Activated gamma-delta T cell treated with Interleukin-2 at 50 U/mL for 16 hours (primary cell): ENCODE measurements around the gene MSX2.
"Not testable (repeated sequence)": the region's sequence is repeated elsewhere in the genome, so short reads cannot be mapped to it uniquely, and the experiment has no call there.

Experiments used
- DNase-seq: peaks from one replicate; pipeline ENCODE4 v3.0.0-alpha.2; 2020

The MSX2 gene

DNA sequence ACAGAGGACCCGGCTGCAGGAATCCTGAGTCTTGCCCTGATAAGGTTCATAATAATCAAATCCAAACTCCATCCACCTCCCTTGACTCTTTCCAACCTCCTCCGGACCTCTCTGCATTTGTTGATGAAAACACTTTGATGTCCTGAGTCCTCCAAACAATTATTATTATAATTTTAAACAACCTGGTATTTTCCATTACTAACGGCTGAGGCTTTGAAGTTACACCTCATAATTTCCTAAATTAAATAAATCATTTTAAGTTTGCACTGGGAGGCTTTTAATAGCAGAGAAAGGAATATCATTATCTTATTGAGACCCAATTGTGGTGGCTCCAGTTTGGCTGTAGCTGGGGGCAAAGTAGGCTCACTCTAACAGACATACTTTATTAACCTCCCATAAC lies 9.5 kb downstream of the MSX2 start:
- DNase-seq, result no peak

DNA sequence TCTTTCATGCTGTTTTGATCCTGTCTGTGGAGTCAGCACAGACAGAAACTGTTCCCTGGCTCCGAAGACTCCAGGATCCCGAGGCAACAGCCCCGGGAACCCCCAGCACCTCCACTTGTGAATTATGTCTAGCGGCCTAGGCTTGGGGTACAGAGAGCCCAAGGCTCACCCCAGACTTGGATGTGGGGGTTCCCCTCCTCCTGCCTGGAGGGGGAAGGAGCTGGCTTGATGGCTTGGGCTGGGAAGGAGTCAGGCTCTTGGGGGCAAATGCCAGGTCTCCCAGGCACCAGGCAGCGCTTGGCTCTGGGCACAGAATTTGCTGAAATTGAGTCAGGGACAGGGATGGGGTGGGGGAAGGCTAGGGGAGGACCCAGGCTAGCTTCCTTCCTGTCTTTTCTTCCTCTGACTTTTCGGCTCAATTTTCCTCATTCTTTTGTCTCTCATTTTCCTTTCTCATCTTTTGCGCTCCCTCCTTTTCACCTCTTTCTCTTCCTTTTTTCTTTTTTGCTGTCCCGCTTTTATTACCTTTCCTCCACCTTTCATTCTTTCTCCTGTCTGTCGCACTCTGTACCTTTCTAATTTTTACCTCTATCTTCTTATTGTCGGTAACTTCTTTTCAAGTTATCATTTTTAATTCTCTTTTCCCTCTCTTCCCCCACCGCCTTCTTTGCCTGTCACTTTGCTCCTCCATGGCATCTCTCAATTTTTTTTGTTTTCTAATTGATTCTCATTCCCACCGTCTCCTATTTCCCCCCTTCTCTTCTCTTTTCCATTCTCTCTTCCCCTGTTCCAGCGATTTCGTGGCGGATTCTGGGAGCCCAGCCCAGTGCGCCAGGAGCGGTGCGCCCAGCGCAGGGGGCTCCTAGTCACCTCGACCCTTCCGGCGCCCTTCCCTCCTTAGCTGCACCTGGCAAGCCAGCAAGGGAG lies 10.5 kb downstream of the MSX2 start:
- DNase-seq, result no peak

DNA sequence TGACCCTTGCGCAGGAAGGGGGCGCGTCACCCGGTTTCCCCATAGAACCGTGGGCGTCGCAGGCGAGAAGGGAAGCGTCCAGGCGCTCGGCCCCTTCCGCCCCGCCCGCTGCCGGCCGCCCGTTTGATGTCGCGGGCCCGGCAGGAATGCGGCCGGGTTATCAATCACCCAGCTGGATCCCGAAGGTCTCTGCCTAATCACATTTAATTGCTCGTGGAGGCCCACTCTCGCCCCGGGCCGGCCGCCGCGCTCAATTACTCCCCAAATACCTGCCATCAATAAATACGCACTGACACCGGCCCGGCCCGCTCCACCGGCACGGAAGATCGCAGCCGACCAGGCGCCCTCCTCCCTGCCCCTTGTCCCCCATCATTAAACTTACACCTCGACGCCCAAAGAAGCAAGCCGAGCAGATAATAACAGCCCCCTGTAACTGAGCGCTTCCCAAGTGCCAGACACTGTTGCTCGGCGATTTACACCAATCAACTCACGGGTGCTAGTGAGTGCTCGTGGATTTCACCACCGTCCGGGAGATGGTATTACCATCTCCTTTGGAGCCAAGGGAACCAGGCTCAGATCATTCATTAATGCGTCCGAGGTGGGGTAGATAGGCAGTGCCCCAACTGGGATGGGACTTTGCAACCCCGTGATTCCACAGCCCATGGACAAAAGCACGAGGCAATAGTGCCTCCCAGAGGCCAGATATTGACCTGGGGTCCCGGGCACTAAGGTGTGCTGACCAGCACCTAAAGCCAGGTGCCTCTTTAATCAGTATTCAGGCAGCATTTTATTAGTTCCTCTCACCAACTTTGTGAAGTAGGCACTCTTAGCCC lies 11.3 kb downstream of the MSX2 start:
- no peak for DNase-seq

DNA sequence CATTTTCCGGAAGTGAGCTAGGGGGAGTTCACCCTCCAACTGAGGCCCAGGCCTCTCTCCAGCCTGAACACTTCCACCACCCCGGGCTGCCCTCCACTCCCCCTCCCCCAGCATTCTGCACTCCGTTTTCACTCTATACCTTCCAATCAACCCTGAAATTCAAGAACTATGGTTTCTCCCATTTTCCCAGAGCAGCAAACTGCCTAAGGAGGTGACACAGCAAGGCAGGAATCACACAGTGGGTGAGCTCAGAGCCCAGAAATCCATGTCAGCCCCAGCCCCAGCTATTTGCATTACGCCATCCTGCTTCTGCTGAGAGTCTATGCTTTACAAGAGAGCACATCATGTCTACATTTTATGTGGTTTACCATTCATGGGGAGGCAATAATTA lies 11.9 kb downstream of the MSX2 start:
- no peak for DNase-seq

DNA sequence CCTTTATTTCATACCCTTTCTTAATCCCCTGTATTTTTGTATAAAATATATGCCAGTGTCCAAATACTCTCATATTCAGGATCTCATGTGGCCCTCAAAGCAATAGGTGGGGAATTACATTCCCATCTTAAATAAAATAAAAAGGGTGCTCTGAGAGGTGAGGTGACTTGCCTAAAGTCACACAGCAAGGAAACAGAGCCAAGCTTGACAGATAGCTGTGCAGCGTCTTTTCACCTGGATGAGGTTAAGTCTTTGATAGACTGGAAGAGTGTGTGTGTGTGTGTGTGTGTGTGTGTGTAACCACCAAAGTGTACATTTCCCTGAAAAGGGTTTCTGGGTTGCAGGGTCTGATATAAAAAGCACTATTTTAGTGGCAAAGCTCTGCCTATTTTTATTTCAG lies 12.4 kb downstream of the MSX2 start:
- DNase-seq, result no peak

DNA sequence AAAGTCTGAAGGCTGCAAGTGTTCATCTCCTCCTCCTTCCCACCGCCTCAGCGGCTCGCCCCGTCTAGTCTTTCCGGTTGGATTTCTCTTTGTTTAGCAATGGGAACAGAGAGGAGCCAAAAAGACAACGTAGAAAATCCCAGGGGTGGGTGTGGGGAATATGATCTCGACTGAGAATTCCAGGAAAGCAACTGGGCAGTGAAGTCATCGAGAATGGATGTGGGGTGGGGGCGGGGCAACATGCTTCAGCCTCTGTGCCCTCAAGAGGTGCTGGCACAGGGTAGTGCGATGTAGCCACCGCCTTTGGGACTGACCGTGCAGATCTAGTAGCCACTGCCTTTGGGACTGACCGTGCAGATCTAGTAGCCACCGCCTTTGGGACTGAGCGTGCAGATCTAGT lies 12.9 kb downstream of the MSX2 start:
- no peak for DNase-seq

DNA sequence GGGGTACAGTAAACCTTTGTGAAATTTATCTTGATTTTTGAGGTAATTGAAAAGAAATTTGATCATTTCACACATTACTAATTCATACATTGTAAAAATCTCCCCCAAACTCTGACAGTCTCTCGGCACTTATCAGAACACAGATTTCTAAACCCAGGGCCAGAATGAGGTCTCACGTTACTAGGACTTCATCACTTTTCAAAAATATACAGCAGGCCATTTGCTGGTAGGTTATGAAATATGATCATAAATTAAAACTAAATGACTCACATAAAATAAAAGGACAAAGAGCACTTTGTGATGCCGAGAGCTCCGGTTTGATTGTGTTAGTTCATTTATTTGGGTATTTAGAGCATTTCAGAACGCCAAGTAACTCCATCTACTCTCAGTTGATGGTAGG lies 17.0 kb downstream of the MSX2 start:
- DNase-seq, result no peak

DNA sequence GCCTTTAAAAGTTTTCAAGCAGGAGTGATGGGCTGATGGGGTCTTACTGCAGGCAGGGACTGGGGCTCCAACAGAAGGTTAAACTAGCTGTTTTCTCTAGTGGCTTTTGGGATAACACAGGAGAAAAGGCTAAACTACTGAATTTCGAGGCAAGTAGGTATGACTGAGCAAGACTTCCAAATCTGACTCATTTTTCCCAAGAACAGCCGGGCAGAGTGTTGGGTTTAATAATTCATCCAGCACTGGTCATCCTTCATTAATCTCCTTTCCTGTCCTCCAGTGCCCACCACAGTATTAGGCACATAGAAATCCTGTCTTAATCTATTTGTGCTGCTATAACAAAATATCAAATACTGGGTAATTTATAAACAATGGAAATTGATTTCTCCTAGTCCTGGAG lies 20.5 kb downstream of the MSX2 start:
- DNase-seq, result no peak

DNA sequence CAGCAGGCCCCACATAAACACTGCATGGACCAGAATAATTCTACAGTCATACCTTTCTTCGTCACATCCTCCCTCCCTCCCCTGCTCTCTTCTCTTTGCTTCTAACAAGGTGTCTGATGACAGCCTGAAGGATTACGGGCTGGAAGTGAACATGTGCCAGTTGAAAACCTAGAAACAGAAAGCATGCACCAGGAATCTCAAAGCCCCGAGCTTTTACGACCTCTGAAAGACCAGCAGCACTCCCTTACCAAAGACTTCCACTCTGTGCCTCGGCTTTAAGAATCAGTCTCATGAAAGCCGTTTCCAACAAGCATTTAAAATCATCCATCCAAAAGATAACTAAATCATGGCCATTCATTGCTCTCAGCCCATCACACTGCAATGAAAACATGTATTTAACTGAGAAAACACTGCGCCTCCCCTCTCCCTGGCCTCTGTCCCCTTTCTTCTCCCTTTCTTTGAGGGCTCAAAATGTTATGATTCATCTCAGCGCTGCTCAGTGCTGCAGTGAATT lies 21.3 kb downstream of the MSX2 start:
- no peak for DNase-seq

DNA sequence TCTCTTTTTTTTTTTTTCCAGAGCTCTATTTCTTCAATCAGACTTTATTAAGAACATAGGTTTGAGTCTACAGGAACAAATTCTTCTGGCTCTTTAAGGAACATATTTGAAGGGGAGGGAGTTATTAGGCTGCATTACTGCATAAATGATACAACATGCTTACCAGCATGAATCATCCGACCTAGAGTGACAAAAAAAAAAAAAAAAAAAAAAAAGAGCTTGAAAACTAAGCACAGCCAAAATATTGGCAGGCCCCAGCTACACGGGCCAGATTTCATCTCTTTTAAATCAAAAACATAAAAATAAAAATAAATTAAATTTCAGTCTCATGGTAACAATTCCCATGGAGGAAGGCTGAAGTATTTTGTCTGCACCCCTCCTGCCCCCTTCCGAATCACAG lies 26.3 kb downstream of the MSX2 start:
- no peak for DNase-seq

DNA sequence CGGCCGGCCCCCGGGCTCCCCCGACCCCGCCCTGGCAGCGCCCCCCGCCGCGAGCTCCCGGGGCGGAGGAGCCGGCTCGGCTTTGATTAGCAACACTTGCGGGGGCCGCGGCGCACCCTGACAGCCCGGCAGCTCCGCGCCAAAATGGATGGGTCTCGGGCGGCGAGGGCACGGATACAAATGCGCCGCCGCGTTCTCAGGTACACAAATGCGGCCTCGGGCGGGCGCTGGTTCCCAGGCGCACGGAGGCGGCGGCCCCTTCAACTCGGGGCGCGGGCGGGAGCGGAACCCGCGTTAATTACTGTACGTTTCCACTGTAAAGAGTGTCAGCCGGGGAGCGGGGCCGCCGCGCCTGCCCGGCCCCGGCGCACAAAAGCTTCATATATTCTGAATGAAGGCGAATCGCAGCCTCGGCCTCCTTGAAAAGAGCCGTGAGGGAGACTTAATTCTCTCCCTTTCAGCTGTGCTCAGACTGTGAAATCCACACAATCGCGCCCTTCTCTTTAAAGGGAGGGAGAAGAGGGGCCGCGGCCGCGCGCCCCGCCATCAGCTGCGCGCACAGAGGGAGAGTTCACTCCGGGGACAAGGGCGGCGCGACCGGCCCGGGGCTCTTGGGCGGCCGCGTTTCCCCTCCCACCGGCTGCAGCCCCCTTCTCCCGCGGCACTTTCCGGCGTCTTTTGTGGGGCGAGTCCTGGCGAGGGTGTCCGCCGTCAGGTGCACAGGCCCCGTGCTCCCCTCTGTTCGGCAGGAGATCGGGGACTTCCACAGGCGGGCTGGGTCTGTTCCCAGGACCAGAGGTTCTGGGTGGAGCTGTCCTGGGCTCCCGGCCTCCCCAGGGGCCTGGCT lies 27.0 kb downstream of the MSX2 start:
- DNase-seq, result no peak

DNA sequence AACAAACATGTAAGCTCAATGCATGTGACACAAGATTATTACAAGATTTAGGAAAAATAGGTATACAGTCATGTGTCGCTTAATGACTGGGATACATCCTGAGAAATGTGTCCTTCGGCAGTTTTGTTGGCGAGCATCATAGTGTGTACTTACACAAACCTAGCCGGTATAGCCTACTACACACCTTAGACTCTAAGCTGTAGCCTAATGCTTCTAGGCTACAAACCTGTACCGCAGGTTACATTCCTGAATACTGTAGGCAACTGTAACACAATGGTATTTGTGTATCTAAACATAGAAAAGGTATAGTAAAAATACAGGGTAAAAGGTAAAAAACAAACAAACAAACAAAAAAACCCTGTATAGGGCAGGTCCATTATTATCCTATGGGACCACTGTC lies 27.7 kb downstream of the MSX2 start:
- no peak for DNase-seq

DNA sequence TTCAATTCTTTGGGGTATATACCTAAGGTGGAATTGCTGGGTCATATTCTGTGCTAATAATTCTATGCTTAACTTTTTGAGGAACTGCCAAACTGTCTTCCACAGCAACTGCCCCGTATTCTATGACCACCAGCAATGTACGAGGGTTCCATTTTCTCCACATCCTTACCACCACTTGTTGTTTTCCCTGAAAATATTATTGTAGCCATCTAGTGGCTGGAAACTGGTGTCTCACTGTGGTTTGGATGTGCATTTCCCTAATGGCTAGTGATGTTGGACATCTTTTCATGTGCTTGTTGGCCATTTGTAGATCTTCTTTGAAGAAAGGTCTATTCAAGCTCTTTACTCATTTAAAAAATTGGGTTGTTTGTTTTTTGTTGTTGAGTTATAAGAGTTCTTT lies 30.7 kb downstream of the MSX2 start:
- DNase-seq, result no peak

DNA sequence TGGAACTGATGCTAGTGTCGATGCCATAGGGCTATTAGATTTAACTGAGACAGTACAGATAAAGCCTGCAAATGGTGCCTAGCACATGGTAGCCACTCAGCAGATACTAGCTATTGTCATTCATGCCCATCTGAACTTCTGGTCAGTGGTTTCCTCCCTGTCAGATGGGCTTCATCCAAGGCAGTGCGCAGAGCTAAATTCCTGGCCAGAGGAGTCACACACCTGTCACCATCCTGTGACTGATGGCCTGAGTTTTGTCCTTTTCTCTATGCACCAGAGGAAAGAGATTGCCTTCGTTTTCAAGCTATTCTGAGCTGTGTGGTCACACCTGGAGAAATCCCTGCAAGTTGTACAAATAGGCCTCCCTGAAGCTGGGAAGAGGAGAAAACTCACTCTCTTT lies 34.7 kb downstream of the MSX2 start:
- DNase-seq, result no peak

DNA sequence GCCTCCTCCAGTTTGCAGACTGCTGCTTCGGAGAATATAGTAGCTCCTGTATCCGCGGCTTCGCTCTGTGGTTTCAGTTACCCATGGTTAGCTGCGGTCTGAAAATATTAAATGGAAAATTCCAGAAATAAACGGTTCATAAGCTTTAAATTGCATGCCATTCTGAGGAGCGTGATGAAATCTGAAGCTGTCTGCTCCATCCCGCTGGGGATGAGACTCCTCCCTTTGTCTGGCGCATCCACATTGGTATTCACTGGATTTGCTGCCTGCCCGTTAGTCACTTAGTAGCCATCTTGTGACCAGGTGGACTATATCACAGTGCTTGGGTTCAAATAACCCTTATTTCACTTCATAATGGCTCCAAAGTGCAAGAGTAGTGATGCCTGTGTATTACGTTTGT lies 36.3 kb downstream of the MSX2 start:
- DNase-seq, result no peak

DNA sequence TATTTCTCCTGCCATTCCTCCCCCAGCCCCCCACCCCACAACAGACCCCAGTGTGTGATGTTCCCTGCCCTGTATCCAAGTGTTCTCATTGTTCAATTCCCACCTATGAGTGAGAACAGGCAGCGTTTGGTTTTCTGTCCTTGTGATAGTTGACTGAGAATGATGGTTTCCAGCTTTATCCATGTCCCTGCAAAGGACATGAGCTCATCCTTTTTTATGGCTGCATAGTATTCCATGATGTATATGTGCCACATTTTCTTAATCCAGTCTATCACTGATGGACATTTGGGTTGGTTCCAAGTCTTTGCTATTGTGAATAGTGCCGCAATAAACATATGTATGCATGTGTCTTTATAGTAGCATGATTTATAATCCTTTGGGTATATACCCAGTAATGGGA lies 37.0 kb downstream of the MSX2 start:
- DNase-seq, result not testable (repeated sequence)

DNA sequence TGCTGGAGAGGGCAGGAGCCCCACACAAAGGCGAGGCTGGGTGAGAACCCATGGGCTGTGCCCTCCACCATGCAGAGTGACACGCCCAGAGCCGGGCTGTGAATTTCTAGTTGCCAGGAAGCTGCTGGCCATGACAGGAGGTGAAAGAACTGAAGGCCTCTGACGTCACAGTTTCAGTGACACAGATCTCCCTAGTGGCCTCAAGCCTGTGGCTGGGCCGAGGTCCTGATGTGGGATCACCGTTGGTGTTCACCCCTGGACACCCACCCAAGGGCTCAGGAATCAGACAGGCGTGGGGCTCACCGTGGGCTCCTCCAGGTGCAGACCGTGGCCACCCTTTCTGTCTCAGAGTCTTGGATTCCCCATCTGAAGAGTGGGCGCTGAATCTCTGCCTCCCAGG lies 39.9 kb downstream of the MSX2 start:
- no peak for DNase-seq

DNA sequence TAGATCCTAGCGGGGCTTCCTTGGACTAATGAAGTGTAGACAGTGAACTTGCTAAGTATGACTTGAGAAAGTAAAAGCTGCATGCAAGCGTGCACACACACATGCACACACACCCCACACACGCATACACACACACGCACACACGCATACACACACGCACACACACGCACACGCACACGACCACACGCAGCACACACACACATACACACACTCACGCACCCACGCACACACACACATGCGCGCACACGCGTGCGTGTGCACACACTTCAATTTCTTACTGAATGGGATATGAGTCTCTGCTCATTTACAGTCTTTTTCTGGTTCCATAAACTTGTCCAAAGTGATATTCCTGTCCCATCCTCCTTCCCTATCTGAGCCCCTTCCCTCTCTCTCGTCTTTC lies 41.2 kb downstream of the MSX2 start:
- DNase-seq, result no peak

DNA sequence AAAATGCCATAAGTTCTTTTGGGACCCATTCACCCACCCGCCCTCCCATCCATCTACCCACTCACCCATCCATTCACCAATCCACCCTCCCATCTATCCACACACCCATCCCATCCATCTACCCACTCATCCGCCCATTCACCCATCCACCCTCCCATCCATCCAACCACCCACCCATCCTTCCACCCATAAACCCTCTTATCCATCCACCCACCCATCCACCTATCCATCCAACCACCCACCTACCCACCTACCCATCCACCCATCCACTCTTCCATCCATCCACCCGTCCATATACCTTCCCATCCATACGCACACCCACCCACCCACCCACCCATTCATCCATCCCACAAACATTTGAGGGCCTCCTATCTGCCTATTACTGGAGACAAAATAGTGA lies 43.3 kb downstream of the MSX2 start:
- no peak for DNase-seq

DNA sequence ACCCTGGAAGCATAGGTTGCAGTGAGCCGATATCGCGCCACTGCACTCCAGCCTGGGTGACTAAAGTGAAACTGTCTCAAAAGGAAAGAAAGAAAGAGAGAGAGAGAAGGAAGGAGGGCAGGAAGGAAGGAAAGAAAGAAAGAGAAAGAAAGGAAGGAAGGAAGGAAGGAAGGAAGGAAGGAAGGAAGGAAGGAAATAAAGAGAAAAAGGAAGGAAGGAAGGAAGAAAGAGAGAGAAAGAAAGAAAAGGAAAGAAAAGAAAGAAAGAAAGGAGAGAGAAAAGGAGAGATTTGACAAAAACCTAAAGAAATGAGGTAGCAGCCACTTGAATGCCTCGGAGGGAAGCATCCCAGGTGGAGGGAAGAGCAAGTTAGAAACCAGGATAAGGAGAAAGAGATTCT lies 44.6 kb downstream of the MSX2 start:
- no peak for DNase-seq

DNA sequence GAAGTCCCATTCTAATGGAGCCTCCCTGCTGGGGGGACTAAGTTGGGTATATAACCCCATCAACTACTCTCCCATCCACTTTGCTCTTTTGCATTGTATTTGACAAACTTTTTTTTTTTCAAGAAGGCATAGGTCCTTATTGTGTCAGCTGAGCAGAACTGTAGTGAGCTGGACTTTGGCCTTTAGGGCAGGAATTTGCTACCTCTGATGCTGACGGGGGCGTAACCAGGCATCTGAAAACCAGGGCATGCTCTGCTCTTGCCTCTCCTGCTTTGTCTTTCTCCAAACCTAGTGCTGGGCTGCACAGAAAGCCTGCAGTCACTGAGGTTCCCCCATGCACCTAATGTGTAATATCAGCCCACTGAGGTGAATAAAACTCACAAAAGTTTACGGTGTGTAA lies 49.0 kb downstream of the MSX2 start:
- DNase-seq, result no peak

DNA sequence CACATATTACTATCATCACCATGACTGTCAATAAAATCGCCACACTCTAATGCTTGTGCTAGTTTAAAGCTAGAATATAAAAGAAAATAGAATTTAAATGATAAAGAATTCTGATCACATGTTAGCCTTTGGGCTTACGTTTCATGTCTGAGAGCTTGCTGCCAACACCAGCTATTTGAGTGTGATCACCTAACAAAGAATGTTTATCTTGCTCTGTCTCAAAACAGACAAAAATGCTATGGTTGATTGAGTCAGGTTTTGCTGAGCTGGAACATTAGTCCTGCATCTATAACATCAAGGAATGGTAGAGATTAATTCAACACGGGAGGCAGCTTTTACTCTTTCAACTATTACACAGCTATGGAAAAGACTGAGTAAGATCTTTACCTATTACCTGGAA lies 50.7 kb downstream of the MSX2 start:
- DNase-seq, result no peak

DNA sequence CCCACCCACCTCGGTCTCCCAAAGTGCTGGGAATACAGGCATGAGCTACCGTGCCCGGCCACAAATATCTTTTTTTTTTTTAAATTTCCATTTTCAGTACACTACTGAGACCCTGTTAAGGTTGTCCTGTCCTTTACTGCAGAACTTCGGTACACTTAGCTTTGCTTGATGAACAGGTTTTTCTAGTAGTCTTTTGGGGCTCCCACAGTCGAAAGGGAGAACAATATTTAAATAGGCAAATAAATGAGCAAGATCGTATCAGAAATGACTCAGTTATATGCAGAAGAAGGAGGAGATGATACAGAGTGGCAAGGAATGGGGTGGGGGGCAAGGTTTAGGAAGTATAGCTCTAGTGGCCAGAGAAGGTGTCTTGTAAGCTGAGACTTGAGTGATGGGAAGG lies 52.7 kb downstream of the MSX2 start:
- no peak for DNase-seq
